Measurements from ENCODE around the gene DNAH14. TPM values are rescaled to one million over a fixed set of nuclear protein-coding genes. Genes with fewer than 3 reads are reported as not detected.

DNAH14 gene
- total RNA-seq, 1 donor from 2014 or later = 2.2 TPM

DNA sequence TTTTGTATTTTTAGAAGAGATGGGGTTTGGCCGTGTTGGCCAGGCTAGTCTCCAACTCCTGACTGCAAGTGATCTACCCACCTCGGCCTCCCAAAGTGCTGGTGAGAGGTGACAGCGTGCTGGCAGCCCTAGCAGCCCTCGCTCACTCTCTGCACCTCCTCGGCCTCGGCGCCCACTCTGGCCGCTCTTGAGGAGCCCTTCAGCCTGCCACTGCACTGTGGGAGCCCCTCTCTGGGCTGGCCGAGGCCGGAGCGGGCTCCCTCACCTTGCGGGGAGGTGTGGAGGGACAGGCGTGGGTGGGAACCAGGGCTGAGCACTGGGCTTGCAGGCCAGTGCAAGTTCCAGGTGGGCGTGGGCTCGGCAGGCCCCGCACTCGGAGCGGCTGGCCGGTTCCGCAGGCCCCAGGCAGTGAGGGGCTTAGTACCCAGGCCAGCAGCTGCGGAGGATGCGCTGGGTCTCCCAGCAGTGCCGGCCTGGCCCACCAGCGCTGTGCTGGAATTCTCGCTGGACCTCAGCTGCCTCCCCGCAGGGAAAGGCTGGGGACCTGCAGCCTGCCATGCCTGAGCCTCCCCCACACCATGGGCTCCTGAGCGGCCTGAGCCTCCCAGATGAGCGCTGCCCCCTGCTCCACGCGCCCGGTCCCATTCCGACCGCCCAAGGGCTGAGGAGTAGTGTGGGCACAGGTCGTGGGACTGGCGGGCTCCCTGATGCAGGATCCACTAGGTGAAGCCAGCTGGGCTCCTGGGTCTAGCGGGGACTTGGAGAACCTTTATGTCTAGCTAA lies 501.8 kb downstream of the DNAH14 start:
- no peak for DNase-seq (ENCODE audit: low spot score)
- intact Hi-C loops (cut with DNase I) = no loop called here

DNA sequence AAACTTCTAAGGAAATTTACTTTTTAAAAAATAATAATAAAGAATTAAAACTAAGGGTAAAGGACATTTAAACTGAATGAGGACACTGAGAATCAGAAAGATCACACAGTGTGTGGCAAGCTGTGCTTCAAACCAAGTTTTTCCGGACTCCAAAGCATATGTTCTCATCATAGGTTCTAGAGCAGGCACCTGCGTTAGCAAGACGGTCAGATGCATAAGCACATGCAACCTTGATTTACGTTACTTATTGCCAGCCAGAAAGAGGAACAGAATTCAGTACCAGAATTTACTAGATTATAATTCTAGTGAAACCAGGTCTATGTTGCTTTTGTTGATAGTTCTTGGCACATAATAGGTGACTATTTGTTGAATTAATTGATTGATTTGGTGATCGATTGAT lies 504.6 kb downstream of the DNAH14 start:
- no peak for DNase-seq (ENCODE audit: low spot score)
- intact Hi-C loops (cut with DNase I) = no loop called here

DNA sequence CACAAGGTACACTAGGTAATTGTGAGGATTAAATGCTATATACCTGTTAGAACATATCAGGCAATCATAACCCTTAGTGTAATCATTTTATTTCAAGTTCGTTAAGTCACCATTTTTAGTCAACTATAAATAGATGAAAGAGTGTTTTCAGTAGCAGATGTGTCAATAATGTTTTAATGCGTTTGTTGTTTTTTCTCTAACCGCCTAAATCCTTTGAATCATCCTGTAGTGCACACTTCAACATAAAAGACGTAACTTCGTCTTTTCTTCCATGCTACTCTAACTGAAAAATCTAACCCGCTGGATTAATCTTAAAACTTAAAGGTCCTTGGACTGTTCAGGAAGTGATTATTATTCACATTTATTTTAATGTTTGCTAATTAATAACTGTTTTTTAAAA lies 505.6 kb downstream of the DNAH14 start:
- intact Hi-C loops (cut with DNase I) = no loop called here
- DNase-seq (ENCODE audit: low spot score) = no peak

GRCh38 chr1:225435487-225435886 lies 506.0 kb downstream of the DNAH14 start:
- DNase-seq (ENCODE audit: low spot score) = no peak
- intact Hi-C loops (cut with DNase I) = no loop called here

DNA sequence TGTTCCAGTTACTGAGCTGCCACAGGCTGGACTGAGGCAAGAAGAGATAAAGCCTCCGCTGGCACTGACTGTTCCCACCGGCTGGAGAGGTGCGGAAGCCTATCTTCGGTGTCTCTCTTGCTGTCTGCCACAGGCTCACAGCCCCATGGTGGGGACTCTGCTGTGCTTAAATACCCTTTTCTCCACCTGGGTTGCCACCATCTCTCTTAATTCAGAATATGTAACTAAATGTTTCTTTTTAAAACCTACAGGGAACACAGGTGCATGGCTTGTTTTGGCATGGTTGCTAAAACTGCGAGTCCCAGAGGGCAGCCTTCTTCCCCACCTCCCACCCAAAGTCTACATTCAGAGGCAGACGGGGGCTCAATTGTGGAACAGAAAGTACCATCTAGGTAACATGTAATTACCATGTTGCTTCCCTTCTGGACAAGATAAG lies 506.5 kb downstream of the DNAH14 start:
- DNase-seq (ENCODE audit: low spot score) = no peak
- intact Hi-C loops (cut with DNase I) = no loop called here

DNA sequence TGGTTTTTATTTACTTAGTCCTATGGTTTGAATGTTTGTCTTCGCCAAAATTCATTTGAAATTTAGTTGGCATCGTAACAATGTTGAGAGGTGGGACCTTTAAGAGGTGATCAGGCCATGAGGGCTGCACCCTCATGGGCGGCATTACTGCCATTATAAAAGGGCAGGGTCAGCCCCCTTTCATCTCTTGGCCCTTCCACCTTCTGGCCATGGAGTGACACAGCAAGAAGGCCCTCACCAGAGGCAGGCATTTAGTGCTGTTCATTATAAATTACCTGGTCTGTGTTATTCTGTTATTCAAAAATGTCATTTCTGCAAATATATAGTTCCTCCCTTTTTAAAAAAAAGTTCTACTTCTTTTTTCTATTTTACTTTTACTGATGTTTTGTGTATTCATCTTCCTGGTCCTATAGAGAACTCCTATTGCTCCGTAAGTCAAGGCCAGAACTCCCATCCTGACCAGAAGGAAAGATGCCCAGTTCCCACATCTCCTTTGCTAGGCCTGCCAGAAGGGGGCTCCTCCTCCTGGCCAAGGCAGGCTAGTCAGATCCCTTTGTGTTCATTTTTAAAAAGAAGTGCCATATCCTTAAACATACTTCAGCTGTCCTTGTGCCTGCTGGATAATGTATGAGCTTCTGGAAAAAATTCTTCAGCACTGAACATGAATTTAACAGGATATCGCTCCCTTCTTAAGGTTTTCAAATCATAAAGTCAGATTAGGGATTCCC lies 508.4 kb downstream of the DNAH14 start:
- intact Hi-C loops (cut with DNase I) = no loop called here
- DNase-seq (ENCODE audit: low spot score) = no peak

DNA sequence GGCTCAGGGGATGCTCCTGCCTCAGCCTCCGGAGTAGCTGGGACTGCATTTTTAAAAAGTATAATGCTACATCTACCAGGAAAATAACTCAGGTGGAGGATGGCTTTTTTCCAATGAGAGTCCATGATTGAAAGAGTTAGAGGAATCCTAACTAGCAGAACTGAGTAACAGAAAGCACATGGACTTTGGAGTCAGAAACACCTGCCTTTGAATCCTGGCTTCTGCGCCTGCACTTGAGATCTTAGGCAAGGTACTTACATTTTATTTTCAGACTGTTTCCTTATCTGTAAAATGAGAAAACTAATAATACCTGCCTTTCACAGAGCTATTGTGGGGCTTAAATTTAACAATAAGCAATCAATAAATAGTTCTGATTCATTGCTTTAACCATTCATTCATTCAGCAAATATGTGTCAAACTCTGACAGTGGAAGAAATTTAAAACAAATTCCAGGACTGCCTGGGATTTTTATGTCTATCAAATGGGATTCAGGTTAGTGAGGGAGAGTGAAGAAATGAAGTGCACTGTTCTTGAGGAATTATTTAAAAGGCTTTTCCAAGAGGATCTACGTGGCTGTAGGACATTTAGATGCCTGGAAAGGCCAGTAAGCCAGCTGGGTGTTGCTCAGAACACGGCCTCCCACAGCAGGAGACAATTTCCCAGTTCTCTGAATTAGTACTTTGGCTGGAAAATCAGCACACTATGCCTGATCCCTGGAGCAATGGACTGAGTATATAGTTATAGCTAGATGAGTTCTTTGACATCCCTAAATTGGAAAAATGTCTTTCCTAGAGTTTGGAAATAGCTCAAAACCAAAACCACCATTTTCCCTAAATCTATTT lies 511.1 kb downstream of the DNAH14 start:
- intact Hi-C loops (cut with DNase I) = no loop called here
- DNase-seq (ENCODE audit: low spot score) = no peak

DNA sequence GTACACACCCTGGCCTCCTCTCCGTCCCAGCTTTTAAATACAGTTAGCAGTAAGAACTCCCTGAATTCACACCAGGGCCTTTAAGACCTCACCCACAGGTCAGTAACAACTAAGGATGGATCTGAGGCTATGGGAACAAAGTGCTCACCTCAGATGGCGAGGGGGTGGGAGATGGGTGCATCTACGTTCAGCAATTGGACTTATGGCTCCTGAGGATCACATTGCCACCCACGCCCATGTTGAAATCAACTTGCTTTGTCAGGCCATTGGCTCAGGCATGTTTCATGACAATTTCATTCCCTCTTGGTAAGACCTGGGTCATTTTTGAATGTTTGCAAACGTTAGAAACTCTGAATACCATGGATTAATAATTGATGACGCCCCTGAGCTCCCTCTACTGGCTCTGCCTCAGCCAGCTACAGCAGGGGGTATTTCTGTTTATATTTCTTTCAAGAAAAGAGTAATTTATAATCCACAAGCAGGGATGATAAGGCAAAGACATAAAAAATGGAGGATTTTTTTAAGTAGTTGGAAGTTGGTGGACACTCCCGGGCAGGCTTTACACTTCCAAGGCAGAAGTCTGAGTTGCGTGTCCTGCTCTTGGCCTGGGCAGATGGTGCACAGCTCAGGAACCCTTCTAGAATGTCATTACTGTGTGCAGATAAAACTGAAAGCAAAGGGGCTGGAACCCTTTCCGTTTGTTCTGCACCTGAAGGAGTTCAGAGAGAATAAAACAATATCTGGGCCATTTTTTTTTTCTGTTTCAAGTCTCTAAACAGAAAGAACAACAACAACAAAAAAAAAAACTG lies 512.0 kb downstream of the DNAH14 start:
- DNase-seq (ENCODE audit: low spot score) = no peak
- intact Hi-C loops (cut with DNase I) = no loop called here

DNA sequence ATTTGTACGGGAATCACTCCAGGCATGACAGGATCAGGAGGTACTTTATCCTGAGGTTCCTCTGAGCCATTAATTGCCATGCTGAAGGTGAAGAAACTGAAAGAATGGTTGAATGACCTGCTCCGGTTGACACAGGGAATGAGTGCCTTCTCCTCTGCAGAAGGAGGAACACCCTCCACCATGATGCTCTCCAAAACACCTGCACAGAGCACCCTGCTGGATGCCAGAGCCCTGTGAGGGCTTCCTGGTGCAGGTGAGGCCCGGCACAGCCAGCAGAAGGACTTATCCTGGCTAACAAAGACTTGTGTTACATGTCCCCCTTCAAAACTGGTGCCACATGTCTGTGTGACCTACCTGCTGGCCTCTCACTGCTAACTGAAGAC lies 512.6 kb downstream of the DNAH14 start:
- DNase-seq (ENCODE audit: low spot score) = no peak

GRCh38 chr1:225445639-225446594 lies 516.4 kb downstream of the DNAH14 start:
- no peak for DNase-seq (ENCODE audit: low spot score)
- intact Hi-C loops (cut with DNase I) = no loop called here

More for the DNA sequence above, 512.6 kb downstream of the DNAH14 start:
- intact Hi-C loops (cut with DNase I) = no loop called here

- intact Hi-C loops (cut with DNase I) = no loop called here
- DNase-seq (ENCODE audit: low spot score) = no peak
Measured at GRCh38 chr1:225446595-225446960, 517.1 kb downstream of the DNAH14 start.

DNA sequence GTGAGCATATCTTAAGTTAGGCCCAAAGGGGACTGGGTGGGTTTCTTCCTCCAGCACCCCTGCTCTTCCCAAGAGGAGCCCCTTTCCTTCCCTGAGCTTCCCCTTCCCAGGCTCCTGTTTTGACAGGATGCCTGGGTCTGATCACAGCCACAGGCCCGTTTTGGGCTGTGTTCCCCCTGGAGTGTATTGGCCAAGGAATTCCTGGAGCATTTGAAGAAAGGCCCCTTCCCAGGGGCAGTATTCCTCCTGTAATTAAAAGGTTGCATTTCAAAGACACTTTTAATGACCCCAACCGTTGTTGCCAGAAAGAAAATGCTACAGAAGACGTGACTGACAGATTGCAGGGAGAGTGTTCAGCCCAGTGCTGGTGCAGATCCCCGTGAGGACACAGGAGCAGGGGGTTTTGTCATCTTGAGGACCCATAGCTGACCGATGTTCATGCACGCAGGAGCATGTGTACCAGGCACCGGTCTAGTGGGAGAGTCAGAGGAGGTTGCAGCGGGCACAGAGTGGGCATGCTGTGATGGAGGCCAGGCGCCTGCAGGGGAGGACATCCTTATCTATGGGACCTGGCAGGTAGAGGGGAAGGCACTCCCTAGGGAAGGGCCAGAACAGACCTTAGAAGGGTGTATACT lies 517.6 kb downstream of the DNAH14 start:
- no peak for DNase-seq (ENCODE audit: low spot score)

GRCh38 chr1:225447650-225448089 lies 518.2 kb downstream of the DNAH14 start:
- intact Hi-C loops (cut with DNase I) = no loop called here

More for the DNA sequence above, 517.6 kb downstream of the DNAH14 start:
- intact Hi-C loops (cut with DNase I) = no loop called here

GRCh38 chr1:225448146-225448805 lies 518.8 kb downstream of the DNAH14 start:
- intact Hi-C loops (cut with DNase I) = no loop called here
- no peak for DNase-seq (ENCODE audit: low spot score)

More at GRCh38 chr1:225447650-225448089, 518.2 kb downstream of the DNAH14 start:
- DNase-seq (ENCODE audit: low spot score) = no peak
